Measurements from ENCODE around the gene UGT1A8.

Gene UGT1A8

DNA sequence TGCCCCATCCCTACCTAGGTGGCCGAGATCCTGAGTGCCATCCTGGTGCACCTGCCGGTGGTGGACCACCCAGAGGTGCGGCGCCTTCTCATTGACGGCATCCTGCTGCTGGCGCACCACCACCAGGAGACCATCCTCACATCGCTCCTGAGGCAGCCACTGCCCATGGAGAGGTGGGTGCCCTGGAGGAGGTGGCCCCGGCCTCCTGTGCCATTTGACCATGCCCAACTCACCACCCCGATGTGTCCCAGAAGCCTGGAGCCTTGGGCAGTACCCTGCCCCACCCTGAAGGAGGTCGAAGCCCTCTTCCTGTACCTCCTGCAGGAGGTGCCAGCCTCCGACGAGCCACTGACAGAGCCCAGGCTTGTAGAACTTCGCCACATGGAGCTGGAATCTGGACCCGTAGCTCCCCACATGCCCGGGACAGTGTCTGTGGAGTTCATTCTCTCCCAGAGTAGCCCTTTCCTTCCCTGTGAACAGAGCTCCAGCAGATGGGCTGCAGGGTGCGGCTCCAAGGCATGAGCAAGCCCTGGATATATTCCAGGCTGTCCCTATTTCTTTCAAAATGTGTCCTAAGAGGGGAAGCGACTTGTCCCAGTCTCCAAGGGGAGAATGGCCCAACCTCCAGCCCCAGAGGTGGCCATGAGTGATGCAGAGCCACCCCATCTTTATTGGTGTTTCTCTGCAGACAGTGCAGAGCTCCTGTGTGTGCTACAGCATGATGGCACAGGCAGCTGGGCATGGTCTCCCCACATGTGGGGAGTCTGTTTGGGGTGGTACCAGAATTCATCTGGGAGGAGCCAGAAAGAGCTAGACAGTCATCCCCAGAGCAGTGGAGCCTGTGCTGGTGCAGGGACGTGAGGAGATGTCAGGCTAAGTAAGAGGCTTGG lies 202.7 kb downstream of the UGT1A8 start:
- no peak for DNase-seq (ENCODE audit: low read depth)

DNA sequence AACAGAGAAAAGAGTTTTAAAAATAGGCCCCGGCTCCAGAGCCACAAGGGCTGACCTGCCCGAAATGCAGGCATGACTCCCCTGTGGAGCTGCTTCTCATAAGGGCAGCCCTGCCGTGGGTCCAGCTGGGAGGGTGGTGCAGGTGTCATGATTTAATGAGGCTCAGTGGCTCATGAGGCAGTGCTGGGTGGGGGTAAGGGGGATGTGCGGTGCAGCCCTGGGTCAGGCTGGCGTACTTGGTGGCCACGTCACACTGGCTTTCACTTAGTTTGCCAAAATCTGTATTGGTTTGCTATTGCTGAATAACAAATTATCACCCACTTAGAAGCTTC lies 203.3 kb downstream of the UGT1A8 start:
- DNase-seq (ENCODE audit: low read depth), result no peak

- no peak for DNase-seq (ENCODE audit: low read depth)
These were observed 203.8 kb downstream of the UGT1A8 start for GRCh38 chr2:233821196-233821595.

GRCh38 chr2:233821709-233822100 lies 204.3 kb downstream of the UGT1A8 start:
- DNase-seq (ENCODE audit: low read depth), result no peak

GRCh38 chr2:233822101-233822771 lies 204.8 kb downstream of the UGT1A8 start:
- no peak for DNase-seq (ENCODE audit: low read depth)
